HCT116 (cell line): ENCODE results near the gene ARMH4.

ENCODE experiments used
- CBX3 ChIP-seq: IDR thresholded peaks from 2 replicates; pipeline ENCODE4 v1.6.1; 2012; ENCODE audit warnings: low read depth
- CEBPB ChIP-seq: IDR thresholded peaks from 2 replicates; pipeline ENCODE4 v1.6.1; 2012; ENCODE audit warnings: low read depth
- CTCF ChIP-seq, 3 experiments: fragments of 200-600 bp in 1 of 3; sonication (generic) in 1 of 3; IDR thresholded peaks in 2 of 3; conservative IDR thresholded peaks in 1 of 3; 2 replicates each; pipeline ENCODE4 v1.5.1; 2012 to 2017; ENCODE audit warnings: low read depth in 2 of 3, low read length in 2 of 3, antibody characterized with exemption in 1 of 3, borderline replicate concordance in 1 of 3, control low read depth in 1 of 3, mild to moderate bottlenecking in 1 of 3, mixed read lengths in 1 of 3, mixed run types in 1 of 3, moderate library complexity in 1 of 3; ENCODE audit not compliant: insufficient read depth in 1 of 3
- EZH2 ChIP-seq: fragments of 200-600 bp; sonication (generic); IDR thresholded peaks from 2 replicates; pipeline ENCODE4 v1.6.1; 2017; ENCODE audit warnings: antibody characterized with exemption, mixed run types
- EZH2phosphoT487 ChIP-seq: fragments of 200-600 bp; IDR thresholded peaks from 2 replicates; pipeline ENCODE4 v1.6.1; 2018; ENCODE audit warnings: antibody characterized with exemption, borderline replicate concordance
- MAX ChIP-seq: IDR thresholded peaks from 2 replicates; pipeline ENCODE4 v1.6.1; 2012
- POLR2A ChIP-seq: IDR thresholded peaks from 2 replicates; pipeline ENCODE4 v1.7.0; 2011; ENCODE audit warnings: borderline replicate concordance; ENCODE audit not compliant: insufficient read depth, insufficient read length; ENCODE audit errors: extremely low read depth
- POLR2AphosphoS5 ChIP-seq: IDR thresholded peaks from 2 replicates; pipeline ENCODE4 v1.6.1; 2011; ENCODE audit warnings: mild to moderate bottlenecking, low read depth, low read length, moderate library complexity
- SRF ChIP-seq: IDR thresholded peaks from 2 replicates; pipeline ENCODE4 v1.6.1; 2012; ENCODE audit warnings: low read depth
- ZNF274 ChIP-seq: fragments of 200-500 bp; sonication (Bioruptor generic); IDR thresholded peaks from 2 replicates; pipeline ENCODE4 v1.6.1; 2014; ENCODE audit warnings: mild to moderate bottlenecking, low read depth, low read length, inconsistent platforms

GRCh38 chr14:58060077-58060476 lies 91.9 kb downstream of the ARMH4 start:
- TF ChIP-seq SRF (no peak), CTCF (IDR thresholded peaks at IDR 0.05 in 2 of 3, conservative IDR thresholded peaks at IDR 0.05 in 1 of 3; ENCODE audit: borderline replicate concordance in 1 of 3, insufficient read depth in 1 of 3, low read depth in 2 of 3, low read length in 2 of 3) (no peak), POLR2A (no peak), POLR2AphosphoS5 (no peak), EZH2 (no peak), ZNF274 (no peak), EZH2phosphoT487 (no peak), CEBPB (no peak), CBX3 (no peak), MAX (no peak)
